Testis (tissue), 3 donors: Measurements from ENCODE around the gene UBD. TPM values are rescaled to one million over a fixed set of nuclear protein-coding genes. Genes with fewer than 3 reads are reported as not detected.
A peak's percentile ranks its signal among the peaks of the same experiment; 100 is the strongest.

Experiments
- DNase-seq: peaks from one replicate; pipeline ENCODE4 v3.0.0-alpha.2; 2019
- H3K27ac ChIP-seq, 2 donors: fragments of 200-600 bp; sonication (generic); one replicate each; pipeline ENCODE4 v1.5.1; 2019
- H3K27me3 ChIP-seq: fragments of 200-600 bp; sonication (generic); one replicate; pipeline ENCODE4 v1.5.1; 2019
- H3K36me3 ChIP-seq: fragments of 200-600 bp; sonication (generic); one replicate; pipeline ENCODE4 v1.5.1; 2017; ENCODE audit warnings: low read depth; ENCODE audit errors: missing control alignments
- H3K4me1 ChIP-seq: fragments of 200-600 bp; sonication (generic); one replicate; pipeline ENCODE4 v1.5.1; 2019
- H3K4me3 ChIP-seq, 2 donors: fragments of 200-600 bp; sonication (generic); one replicate each; pipeline ENCODE4 v1.5.1; 2017 to 2019
- H3K9me3 ChIP-seq: fragments of 200-600 bp; sonication (generic); one replicate; pipeline ENCODE4 v1.5.1; 2017
- CTCF ChIP-seq, 3 experiments: fragments of 450-650 bp in 2 of 3; fragments of 200-600 bp in 1 of 3; sonication (generic) in 1 of 3; IDR thresholded peaks; one replicate each; pipeline ENCODE4 v1.5.1; 2016 to 2019; ENCODE audit warnings: antibody characterized with exemption in 3 of 3, mild to moderate bottlenecking in 2 of 3, moderate library complexity in 1 of 3
- POLR2A ChIP-seq: fragments of 450-650 bp; IDR thresholded peaks from one replicate; pipeline ENCODE4 v1.6.1; 2017; ENCODE audit warnings: antibody characterized with exemption, mild to moderate bottlenecking, moderate library complexity
- WGBS, 2 donors: methylation state at CpG; one replicate each; pipeline ENCODE4 v1.1.5; 2018; 5-methylcytosine and 5-hydroxymethylcytosine counted together
- intact Hi-C: fragments of 100-400 bp; cut with DNase I; formaldehyde crosslinking; loops from one replicate; pipeline ENCODE4 v1.15.1; 2023; ENCODE audit warnings: low total_unique reads
- polyA plus RNA-seq: library from polyadenylated mRNA; stranded (reverse); fragments of 350-450 nt; fragmentation: Illumina TruSeq; extraction: RNeasy Lipid Tissue Mini Kit (QIAGEN cat#74804); gene quantifications from one replicate; pipeline ENCODE4 v1.2.3, GENCODE V29; 2014; ENCODE audit warnings: low read depth, low replicate concordance; ENCODE audit not compliant: insufficient read depth
- total RNA-seq, 2 donors: library from RNA; depleted of rRNA; stranded (reverse); fragments of >200 nt; gene quantifications; one replicate each; pipeline ENCODE4 v1.2.3, GENCODE V29; 2016

The UBD gene
- total and polyA plus RNA-seq, 3 donors from 2014 or later: 0.25 to 8.0 TPM; not detected in 1

GRCh38 chr6:29593199-29593855, 33.8 kb upstream of the UBD start:
- H3K27me3 ChIP-seq: no peaks in the 10 kb centered on the region
- no peak for DNase-seq
- no peaks in the 10 kb centered on the region for H3K9me3 ChIP-seq
- no peak overlapping the region for H3K4me3 ChIP-seq
- no peak for TF ChIP-seq POLR2A
- TF ChIP-seq CTCF (IDR thresholded peaks at IDR 0.05): no peak
- H3K27ac ChIP-seq: no peak overlapping the region
- H3K4me1 ChIP-seq: no peaks in the 10 kb centered on the region
- WGBS, 2 donors: 40 to 50% methylated on average over 4 of the region's 4 CpGs
- H3K36me3 ChIP-seq: no peaks in the 10 kb centered on the region
- intact Hi-C loops: no loop called here

DNA sequence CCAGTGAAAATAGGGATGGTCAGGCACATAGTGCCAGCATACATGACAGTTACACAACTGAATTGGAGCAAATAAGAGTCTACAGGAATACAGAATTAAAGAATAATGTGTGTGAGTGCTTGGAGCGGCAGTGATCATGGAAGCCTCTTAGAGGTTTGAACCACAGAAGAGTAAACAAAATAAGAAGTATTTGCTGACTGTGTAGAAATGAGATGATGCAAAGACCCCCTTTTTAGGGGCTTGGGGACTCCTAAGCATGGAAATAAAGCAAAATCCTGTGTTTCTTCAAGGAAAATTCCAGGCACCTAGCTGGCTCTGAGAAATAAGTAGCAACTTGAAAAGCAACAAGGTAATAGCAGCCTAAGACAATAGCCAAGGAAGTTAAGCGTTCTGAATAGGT, 32.1 kb upstream of the UBD start:
- Histone ChIP-seq H3K27ac (no peak overlapping the region), H3K4me1 (no peaks in the 10 kb centered on the region), H3K9me3 (no peaks in the 10 kb centered on the region), H3K36me3 (no peaks in the 10 kb centered on the region), H3K4me3 (no peak overlapping the region), H3K27me3 (no peaks in the 10 kb centered on the region)
- TF ChIP-seq POLR2A (no peak), CTCF (IDR thresholded peaks at IDR 0.05) (no peak)
- no peak for DNase-seq
- intact Hi-C loops: no loop called here
- 72 to 83% methylated on average over 2 of the region's 2 CpGs for WGBS, 2 donors

DNA sequence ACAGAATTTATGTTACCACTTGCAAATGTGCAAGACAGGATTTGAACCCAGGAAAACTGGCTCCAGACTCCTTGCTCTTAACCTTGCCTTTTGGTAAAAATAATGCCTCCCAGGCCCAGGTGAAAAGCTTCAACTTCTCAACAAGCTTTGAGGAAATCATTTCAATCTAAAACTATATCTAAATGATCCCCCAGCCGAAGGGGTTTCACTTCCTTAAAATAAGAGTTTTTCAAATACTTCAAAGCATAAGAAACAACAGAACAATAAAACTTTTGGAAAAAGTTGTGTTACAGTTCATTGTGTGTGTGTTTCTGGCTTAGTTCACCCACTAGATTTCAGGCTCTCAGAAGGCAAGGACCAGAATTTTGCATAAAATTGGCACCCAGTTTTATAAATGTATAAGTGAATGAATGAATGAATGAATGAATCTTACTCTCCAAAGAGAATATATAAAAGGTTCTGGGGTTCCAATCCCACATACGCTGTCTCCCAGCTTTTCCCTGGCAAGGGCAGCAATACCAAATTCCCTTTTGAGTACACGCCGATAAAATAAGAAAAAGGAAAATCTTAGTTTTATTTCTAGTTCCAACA, 30.8 kb upstream of the UBD start:
- Histone ChIP-seq H3K9me3 (no peaks in the 10 kb centered on the region), H3K36me3 (no peaks in the 10 kb centered on the region), H3K27ac (no peak overlapping the region), H3K4me3 (no peak overlapping the region), H3K27me3 (no peaks in the 10 kb centered on the region), H3K4me1 (no peaks in the 10 kb centered on the region)
- intact Hi-C loops: no loop called here
- TF ChIP-seq POLR2A (no peak), CTCF (IDR thresholded peaks at IDR 0.05) (no peak)
- DNase-seq: no peak
- 91 to 92% methylated on average over 4 of the region's 4 CpGs for WGBS, 2 donors

DNA sequence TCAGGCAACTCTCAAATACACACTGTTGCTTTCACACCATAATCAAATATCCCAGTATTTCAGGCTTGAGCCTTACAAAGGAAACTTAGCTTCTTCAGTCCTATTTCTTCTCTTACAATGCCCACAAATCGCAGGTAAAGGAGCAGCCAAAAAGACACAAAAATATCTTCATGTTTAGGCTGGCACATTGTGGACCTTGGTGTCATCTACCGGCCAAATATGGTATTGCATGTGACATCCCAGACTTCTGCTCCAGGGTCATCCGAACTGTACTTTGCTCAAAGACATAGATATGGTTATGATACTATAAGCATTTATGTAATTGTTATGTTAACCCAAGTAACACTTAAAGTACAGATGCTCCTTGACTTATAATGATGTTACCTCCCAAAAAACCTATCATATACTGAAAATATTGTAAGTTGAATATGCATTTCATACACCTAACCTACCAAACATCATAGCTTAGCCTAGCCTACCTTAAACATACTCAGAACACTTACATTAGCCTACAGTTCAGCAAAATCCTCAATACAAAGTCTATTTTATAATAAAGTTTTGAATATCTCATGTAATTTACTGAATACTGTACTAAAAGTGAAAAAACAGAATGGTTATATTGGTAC, 30.0 kb upstream of the UBD start:
- H3K4me3 ChIP-seq: no peak overlapping the region
- peak; percentile 58 for DNase-seq
- intact Hi-C loops: no loop called here
- H3K36me3 ChIP-seq: no peaks in the 10 kb centered on the region
- H3K27ac ChIP-seq: no peak overlapping the region
- TF ChIP-seq POLR2A (no peak), CTCF (IDR thresholded peaks at IDR 0.05) (peak; percentile 73 to 94 (median 92))
- no peaks in the 10 kb centered on the region for H3K4me1 ChIP-seq
- WGBS, 2 donors: 21 to 34% methylated on average over 3 of the region's 3 CpGs
- H3K9me3 ChIP-seq: no peaks in the 10 kb centered on the region
- H3K27me3 ChIP-seq: no peaks in the 10 kb centered on the region

DNA sequence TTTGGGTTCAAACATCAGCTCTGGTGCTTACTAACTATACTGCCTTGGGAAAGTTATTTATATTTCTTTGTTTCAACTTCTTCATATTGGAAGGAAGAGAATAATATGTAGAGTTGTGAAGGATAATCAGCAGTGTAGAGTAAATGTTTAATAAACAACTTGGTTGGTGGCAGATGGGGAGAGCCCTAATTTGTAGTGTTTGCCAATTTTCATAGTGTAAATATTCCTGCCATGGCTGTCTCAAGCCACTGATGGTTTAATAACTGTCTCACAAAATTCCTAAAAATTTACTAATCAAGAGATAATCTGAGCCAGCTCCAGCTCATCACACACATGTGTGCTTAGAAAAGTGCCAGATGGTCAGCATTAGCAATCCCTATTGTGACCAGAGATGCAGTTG, 25.3 kb upstream of the UBD start, which contains the start of gene OR2H2:
Gene OR2H2, plus strand, starts transcription at position 301 of the 400 bp plus-strand sequence. CDS start 2,824 bp downstream, outside the sequence.
- Histone ChIP-seq H3K9me3 (no peaks in the 10 kb centered on the region), H3K4me1 (no peaks in the 10 kb centered on the region), H3K36me3 (no peaks in the 10 kb centered on the region), H3K27ac (no peak within 1 kb of the TSS), H3K27me3 (no peaks in the 10 kb centered on the region), H3K4me3 (no peak within 1 kb of the TSS)
- no peak for DNase-seq
- intact Hi-C loops: no loop called here
- TF ChIP-seq CTCF (IDR thresholded peaks at IDR 0.05): no peak
- no peak for TF ChIP-seq POLR2A
